ENCODE results near the gene PRLH.

DNA sequence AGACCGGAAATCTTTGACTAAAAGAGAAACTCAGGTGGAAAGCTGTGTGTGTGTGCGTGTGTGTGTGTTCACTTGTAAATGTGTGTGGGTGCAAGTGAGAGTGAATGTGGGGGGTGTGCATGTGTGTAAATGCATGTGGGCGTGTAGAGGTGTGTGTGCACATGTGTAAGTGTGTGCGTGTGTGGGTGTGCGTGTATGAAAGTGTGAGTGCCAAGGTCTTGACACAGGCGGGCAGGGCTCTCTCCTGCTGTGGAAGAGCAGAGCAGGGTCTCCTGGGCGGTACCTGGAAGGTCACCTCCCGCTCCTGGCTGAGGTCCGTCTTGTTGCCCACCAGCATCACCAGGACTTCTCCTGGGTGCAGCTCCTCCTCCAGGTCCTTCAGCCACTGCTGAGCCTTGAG is 10.6 kb downstream of the PRLH start:
- no peak for TF ChIP-seq POLR2A (IDR thresholded peaks at IDR 0.05)
- TF ChIP-seq, protein P1, sequence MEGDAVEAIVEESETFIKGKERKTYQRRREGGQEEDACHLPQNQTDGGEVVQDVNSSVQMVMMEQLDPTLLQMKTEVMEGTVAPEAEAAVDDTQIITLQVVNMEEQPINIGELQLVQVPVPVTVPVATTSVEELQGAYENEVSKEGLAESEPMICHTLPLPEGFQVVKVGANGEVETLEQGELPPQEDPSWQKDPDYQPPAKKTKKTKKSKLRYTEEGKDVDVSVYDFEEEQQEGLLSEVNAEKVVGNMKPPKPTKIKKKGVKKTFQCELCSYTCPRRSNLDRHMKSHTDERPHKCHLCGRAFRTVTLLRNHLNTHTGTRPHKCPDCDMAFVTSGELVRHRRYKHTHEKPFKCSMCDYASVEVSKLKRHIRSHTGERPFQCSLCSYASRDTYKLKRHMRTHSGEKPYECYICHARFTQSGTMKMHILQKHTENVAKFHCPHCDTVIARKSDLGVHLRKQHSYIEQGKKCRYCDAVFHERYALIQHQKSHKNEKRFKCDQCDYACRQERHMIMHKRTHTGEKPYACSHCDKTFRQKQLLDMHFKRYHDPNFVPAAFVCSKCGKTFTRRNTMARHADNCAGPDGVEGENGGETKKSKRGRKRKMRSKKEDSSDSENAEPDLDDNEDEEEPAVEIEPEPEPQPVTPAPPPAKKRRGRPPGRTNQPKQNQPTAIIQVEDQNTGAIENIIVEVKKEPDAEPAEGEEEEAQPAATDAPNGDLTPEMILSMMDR (IDR thresholded peaks at IDR 0.05), result no peak
